HepG2 (cell line): ENCODE data around the gene UQCRC1. TPM values are rescaled to one million over a fixed set of nuclear protein-coding genes. Genes with fewer than 3 reads are reported as not detected.
A peak's percentile ranks its signal among the peaks of the same experiment; 100 is the strongest.

Experiments used
- BCL6 ChIP-seq: IDR thresholded peaks from 2 replicates; pipeline ENCODE4 v1.6.1; 2016; ENCODE audit warnings: missing genetic modification reagents, missing compliant biosample characterization
- CSRNP2 ChIP-seq: sonication (generic); formaldehyde crosslinking; conservative IDR thresholded peaks from 2 replicates; pipeline ENCODE4 v1.8.0; 2022; ENCODE audit warnings: low read depth, missing genetic modification reagents
- EHMT2 ChIP-seq: fragments of 200-600 bp; sonication (generic); IDR thresholded peaks from 2 replicates; pipeline ENCODE4 v1.7.0; 2017; ENCODE audit warnings: antibody characterized with exemption, low read depth, low read length, borderline replicate concordance
- KLF15 ChIP-seq: sonication (generic); formaldehyde crosslinking; IDR thresholded peaks from 2 replicates; pipeline ENCODE4 v1.8.1; 2023; ENCODE audit warnings: borderline replicate concordance, mild to moderate bottlenecking, inconsistent platforms, missing genetic modification reagents, mixed read lengths
- MAZ ChIP-seq, 2 experiments: sonication (generic) in 1 of 2; formaldehyde crosslinking in 1 of 2; IDR thresholded peaks; 2 replicates each; pipeline versions ENCODE4 v1.5.0 to v1.6.1; 2012 to 2020; ENCODE audit warnings: low read depth in 2 of 2, mild to moderate bottlenecking in 2 of 2, borderline replicate concordance in 1 of 2, improper control_type of control experiment in 1 of 2, low read length in 1 of 2, missing genetic modification reagents in 1 of 2, moderate library complexity in 1 of 2
- PRDM15 ChIP-seq: sonication (generic); formaldehyde crosslinking; IDR thresholded peaks from 2 replicates; pipeline ENCODE4 v1.4.0; 2020; ENCODE audit warnings: missing genetic modification reagents
- TAF15 ChIP-seq: fragments of 200-400 bp; formaldehyde crosslinking; IDR thresholded peaks from one replicate; pipeline ENCODE4 v1.6.1; 2018; ENCODE audit warnings: mild to moderate bottlenecking, low read depth, low read length; ENCODE audit not compliant: poor library complexity, severe bottlenecking
- TOPORS ChIP-seq: sonication (generic); formaldehyde crosslinking; IDR thresholded peaks from 2 replicates; pipeline ENCODE4 v1.8.0; 2023; ENCODE audit warnings: mild to moderate bottlenecking, missing genetic modification reagents
- TSC22D2 ChIP-seq: sonication (generic); formaldehyde crosslinking; IDR thresholded peaks from 2 replicates; pipeline ENCODE4 v1.5.1; 2020; ENCODE audit warnings: missing genetic modification reagents, mild to moderate bottlenecking, borderline replicate concordance
- ZMYM2 ChIP-seq: sonication (generic); formaldehyde crosslinking; IDR thresholded peaks from 2 replicates; pipeline ENCODE4 v1.8.0; 2022; ENCODE audit warnings: mild to moderate bottlenecking, missing genetic modification reagents
- ZNF234 ChIP-seq: sonication (generic); formaldehyde crosslinking; conservative IDR thresholded peaks from 2 replicates; pipeline ENCODE4 v1.5.1; 2020; ENCODE audit warnings: mild to moderate bottlenecking, missing genetic modification reagents
- ZNF251 ChIP-seq: sonication (generic); formaldehyde crosslinking; IDR thresholded peaks from 2 replicates; pipeline ENCODE4 v1.9.0; 2021; ENCODE audit warnings: mild to moderate bottlenecking, missing genetic modification reagents
- ZNF776 ChIP-seq: sonication (generic); formaldehyde crosslinking; IDR thresholded peaks from 2 replicates; pipeline ENCODE4 v1.4.0; 2020; ENCODE audit warnings: mild to moderate bottlenecking, missing genetic modification reagents
- polyA plus RNA-seq, 8 experiments: library from polyadenylated mRNA; depleted of rRNA in 3 of 8; stranded (reverse) in 7 of 8; unstranded in 1 of 8; fragments of >200 nt; fragmentation: Illumina TruSeq in 4 of 8; extraction: Trizol in 4 of 8; gene quantifications; 2 replicates each; pipeline versions ENCODE4 v1.2.1 to v1.2.3, GENCODE V29; 2011 to 2016; ENCODE audit warnings: low read depth in 4 of 8, missing spikeins in 1 of 8, mixed read lengths in 1 of 8; ENCODE audit not compliant: insufficient read depth in 1 of 8
- total RNA-seq, 5 experiments: library from RNA; depleted of rRNA; stranded (reverse); fragments of >200 nt; fragmentation: Illumina TruSeq; extraction: Trizol; gene quantifications; 2 replicates each; pipeline ENCODE4 v1.2.3, GENCODE V29; 2016; ENCODE audit warnings: low read depth in 1 of 5
- TF ChIP-seq, protein P1 (sequence below): IDR thresholded peaks from 2 replicates; pipeline ENCODE4 v1.6.1; 2012; ENCODE audit warnings: low read length, improper control_type of control experiment
- TF ChIP-seq, protein P2 (sequence below): sonication (generic); formaldehyde crosslinking; IDR thresholded peaks from 2 replicates; pipeline ENCODE4 v1.4.0; 2020; ENCODE audit warnings: missing genetic modification reagents

The UQCRC1 gene
- total and polyA plus RNA-seq, 2 of the 13 experiments (the other 11 are each of a cell fraction or from before 2014, with no cell fraction given) = 316 to 680 TPM

- TF ChIP-seq, protein P1, sequence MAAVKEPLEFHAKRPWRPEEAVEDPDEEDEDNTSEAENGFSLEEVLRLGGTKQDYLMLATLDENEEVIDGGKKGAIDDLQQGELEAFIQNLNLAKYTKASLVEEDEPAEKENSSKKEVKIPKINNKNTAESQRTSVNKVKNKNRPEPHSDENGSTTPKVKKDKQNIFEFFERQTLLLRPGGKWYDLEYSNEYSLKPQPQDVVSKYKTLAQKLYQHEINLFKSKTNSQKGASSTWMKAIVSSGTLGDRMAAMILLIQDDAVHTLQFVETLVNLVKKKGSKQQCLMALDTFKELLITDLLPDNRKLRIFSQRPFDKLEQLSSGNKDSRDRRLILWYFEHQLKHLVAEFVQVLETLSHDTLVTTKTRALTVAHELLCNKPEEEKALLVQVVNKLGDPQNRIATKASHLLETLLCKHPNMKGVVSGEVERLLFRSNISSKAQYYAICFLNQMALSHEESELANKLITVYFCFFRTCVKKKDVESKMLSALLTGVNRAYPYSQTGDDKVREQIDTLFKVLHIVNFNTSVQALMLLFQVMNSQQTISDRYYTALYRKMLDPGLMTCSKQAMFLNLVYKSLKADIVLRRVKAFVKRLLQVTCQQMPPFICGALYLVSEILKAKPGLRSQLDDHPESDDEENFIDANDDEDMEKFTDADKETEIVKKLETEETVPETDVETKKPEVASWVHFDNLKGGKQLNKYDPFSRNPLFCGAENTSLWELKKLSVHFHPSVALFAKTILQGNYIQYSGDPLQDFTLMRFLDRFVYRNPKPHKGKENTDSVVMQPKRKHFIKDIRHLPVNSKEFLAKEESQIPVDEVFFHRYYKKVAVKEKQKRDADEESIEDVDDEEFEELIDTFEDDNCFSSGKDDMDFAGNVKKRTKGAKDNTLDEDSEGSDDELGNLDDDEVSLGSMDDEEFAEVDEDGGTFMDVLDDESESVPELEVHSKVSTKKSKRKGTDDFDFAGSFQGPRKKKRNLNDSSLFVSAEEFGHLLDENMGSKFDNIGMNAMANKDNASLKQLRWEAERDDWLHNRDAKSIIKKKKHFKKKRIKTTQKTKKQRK = no peak
- TF ChIP-seq CSRNP2 (CRISPR knock-in tag) = no peak
- TF ChIP-seq PRDM15 (CRISPR knock-in tag) = no peak
- TF ChIP-seq TOPORS = no peak
- TF ChIP-seq ZNF251 (CRISPR knock-in tag) = no peak
- TF ChIP-seq, protein P2, sequence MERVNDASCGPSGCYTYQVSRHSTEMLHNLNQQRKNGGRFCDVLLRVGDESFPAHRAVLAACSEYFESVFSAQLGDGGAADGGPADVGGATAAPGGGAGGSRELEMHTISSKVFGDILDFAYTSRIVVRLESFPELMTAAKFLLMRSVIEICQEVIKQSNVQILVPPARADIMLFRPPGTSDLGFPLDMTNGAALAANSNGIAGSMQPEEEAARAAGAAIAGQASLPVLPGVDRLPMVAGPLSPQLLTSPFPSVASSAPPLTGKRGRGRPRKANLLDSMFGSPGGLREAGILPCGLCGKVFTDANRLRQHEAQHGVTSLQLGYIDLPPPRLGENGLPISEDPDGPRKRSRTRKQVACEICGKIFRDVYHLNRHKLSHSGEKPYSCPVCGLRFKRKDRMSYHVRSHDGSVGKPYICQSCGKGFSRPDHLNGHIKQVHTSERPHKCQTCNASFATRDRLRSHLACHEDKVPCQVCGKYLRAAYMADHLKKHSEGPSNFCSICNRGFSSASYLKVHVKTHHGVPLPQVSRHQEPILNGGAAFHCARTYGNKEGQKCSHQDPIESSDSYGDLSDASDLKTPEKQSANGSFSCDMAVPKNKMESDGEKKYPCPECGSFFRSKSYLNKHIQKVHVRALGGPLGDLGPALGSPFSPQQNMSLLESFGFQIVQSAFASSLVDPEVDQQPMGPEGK = peak; percentile 96
- no peak; the same call in 1 of the 2 replicates for TF ChIP-seq KLF15
- TF ChIP-seq TSC22D2 (CRISPR knock-in tag) = peak; percentile 67; the same call in 1 of the 2 replicates
- TF ChIP-seq TAF15 = peak; percentile 46
- peak; percentile 46; the same call in 1 of the 2 replicates for TF ChIP-seq BCL6 (CRISPR knock-in tag)
- 0 out of 2 replicates have a peak, but pooled peaks have one; percentile 81 for TF ChIP-seq EHMT2
- peak; percentile 81 for TF ChIP-seq ZMYM2 (CRISPR knock-in tag)
- no peak for TF ChIP-seq ZNF234
- TF ChIP-seq ZNF776 (CRISPR knock-in tag) = no peak
- peak; percentile 72; the same call in 1 of the 2 replicates for TF ChIP-seq MAZ (IDR thresholded peaks at IDR 0.05; ENCODE audit: borderline replicate concordance, low read depth, low read length)
- peak; percentile 85 for TF ChIP-seq MAZ (CRISPR knock-in tag; IDR thresholded peaks at IDR 0.05; ENCODE audit: low read depth)
These were observed 52.4 kb downstream of the UQCRC1 start, which contains the start of gene PFKFB4 (continued) for GRCh38 chr3:48556796-48557626.
